ENCODE results near the gene LRRIQ3.

Gene LRRIQ3

DNA sequence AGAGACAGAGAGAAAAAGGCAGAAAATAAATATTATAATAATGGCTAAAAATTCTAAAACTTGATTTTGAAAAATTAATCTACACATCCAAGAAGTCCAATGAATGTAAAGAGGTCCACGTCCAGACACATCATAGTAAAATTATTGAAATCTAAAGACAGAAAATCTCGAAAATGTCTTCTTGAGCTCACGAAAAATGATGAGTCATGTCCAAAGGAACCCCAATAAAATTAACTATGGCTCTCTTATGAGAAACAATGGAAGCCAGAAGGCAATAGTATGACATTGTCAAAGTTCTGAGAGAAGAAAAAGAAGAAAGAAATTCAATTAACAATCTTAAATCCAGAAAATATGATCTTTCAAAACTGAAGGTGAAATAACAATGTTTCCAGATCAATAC is 84.6 kb downstream of the LRRIQ3 start:
- no peak for DNase-seq (ENCODE audit: low read depth in 3 of 3, low spot score in 1 of 3)

DNA sequence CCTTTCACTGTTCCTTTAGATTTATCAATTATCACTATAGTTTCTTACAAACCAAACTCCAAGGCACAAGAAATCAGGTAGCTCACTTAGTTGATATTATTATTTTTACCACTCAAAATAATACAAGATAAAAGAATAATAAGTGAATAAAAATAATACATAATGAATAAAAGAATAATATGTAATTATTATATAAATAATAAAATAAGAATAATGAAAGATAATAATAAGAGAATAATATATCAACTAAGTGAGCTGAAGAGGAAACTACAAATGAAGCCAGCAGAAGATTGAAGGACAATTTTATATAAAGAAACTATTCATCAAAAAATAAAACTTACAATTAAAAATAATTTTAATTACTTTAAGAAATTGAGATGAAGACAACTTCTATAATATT is 90.6 kb downstream of the LRRIQ3 start:
- DNase-seq (ENCODE audit: low read depth in 3 of 3, low spot score in 1 of 3): no peak

DNA sequence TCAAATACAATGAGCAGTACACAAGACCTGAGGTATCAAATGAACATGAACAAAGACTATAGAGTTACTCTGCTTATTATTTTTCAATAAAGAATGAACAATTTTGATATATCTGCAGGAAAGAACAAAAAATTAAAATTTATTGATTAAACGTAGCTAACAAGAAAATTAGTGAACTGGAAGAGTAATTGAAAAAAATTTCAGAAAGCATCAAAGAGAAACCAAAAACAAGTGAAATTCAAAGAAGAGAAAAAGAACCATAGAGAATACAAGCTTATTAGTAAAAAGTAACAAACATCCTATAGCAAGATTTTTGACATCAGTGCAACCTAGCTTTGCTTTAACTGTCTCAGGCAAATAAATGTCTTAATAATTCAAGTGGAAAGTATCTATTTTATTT is 106.6 kb downstream of the LRRIQ3 start:
- DNase-seq (ENCODE audit: low read depth in 3 of 3, low spot score in 1 of 3): no peak

DNA sequence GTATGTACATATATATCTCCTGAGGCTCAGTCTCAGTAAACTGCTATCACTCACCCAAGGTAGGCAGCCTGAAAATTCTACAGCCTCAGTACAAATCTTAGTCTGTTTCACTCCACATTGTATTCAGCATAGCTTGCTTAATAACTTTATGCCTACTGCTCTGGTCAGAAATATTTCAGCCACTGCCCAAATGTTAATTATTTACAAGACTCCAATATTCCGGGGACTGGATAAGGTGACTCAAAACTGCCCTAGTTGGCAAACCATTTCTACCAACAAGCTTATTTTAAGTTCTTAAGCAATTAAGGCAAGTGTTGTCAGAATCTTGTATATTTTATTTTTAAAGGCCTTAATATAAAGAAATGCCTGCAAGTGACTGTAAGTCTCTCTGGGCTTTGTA is 114.8 kb downstream of the LRRIQ3 start:
- DNase-seq (ENCODE audit: low read depth in 3 of 3, low spot score in 1 of 3): no peak

DNA sequence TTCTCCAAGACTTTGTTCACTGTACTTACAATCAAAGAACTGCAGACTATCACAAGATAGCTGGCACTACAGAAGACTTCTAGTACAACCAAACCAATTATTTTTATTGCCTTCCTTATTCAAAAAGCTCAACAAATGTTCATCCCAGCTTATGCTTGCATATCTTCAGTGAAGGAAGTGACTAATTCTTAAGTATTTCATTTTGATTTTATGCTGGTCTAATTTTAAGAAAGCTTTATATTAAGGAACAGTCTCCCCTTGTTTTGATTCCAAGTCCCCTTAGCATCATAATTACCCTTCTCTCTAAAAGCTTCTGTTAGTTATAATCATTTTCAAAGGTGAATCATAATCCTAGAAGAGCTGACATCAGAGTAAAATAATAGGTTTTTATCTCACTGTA is 132.9 kb downstream of the LRRIQ3 start:
- DNase-seq (ENCODE audit: low read depth in 3 of 3, low spot score in 1 of 3): no peak

DNA sequence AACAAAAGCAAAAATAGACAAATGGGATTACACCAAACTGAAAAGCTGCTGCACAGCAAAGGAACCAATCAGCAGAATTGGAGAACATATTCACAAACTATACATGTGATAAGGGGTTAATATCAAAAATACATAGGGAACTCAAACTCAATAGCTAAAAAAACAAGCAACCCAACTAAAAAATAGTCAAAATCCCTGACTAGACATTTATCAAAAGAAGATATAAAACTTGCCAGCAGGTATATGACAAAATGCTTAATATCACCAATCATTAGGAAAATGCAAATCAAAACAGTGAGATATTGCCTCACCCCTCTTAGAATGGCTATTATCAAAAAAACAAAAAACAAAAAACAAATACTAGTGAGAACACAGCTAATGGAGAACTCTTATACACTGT is 140.3 kb downstream of the LRRIQ3 start:
- no peak for DNase-seq (ENCODE audit: low read depth in 3 of 3, low spot score in 1 of 3)

DNA sequence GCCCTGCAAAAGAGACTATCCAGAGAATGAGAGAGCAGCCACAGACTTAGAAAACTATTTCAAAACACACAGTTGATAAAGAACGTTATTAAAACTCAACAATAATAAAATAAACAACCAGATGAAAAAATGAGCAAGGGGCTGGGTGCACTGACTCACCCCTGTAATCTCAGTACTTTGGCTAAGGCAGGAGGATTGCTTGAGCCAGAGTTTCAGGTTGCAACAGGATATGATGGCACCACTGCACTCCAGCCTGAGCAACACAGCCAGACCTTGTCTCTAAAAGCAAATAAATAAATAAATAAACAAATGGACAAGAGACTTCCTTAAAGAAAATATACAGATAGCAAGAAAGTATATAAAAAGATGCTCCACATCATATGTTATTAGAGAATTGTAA is 144.6 kb downstream of the LRRIQ3 start:
- no peak for DNase-seq (ENCODE audit: low read depth in 3 of 3, low spot score in 1 of 3)

DNA sequence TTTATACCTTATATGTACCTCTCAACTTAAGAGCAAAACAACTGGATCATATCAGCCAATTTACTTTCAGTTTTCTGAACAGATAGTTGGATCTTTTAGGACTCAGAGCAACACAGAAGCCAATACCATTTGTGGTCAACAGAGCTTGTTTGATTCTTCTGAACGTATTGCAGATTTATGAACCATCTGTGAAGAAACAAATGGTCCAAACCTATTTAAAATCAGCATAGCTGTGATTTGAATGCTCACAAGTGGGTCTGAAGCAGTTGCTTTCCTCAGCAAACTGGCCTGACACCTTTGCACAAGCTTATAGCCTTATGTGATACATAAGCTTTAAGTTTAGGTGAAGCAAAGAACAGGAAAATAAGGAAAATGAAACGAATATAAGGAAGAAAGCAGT is 147.6 kb downstream of the LRRIQ3 start:
- DNase-seq (ENCODE audit: low read depth in 3 of 3, low spot score in 1 of 3): no peak

DNA sequence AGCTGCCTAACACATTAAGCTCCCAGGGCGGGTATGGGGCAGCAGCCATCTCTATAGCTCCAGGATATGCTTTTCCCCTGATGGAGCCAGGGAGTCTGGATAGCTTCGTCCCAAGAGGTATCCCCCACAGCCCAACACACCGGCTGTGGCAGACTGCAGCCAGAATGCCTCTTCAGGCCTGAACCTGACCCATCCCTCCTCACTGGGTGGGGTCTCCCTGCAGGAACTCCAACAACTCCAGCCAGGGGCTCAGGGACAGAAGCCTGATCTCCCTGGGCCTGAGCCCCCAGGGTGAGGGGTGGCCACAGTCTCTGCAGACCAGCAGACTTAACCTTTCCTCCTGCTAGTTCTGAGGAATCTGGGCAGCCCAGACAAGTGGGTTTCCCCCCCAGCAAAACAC is 159.9 kb downstream of the LRRIQ3 start:
- no peak for DNase-seq (ENCODE audit: low read depth in 3 of 3, low spot score in 1 of 3)

DNA sequence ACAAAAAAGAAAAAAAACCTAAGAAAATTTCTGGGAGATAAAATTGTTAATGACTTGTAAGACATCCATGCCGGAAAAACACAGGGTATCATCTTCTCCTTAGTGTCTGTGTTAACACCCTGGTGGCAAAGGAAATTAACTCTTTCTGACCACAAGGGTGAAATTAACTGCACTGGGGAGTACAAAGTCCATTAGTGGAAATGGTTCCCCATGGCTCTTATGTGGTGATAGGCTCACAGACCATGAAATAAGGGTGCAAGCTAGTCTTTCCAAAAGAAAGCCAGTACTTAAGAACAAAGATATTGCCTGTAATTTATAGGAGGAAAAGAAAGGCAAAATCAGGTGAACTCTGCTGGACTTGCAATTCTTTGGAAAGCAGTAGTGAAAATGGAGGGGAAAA is 185.4 kb downstream of the LRRIQ3 start:
- no peak for DNase-seq (ENCODE audit: low read depth in 3 of 3, low spot score in 1 of 3)

DNA sequence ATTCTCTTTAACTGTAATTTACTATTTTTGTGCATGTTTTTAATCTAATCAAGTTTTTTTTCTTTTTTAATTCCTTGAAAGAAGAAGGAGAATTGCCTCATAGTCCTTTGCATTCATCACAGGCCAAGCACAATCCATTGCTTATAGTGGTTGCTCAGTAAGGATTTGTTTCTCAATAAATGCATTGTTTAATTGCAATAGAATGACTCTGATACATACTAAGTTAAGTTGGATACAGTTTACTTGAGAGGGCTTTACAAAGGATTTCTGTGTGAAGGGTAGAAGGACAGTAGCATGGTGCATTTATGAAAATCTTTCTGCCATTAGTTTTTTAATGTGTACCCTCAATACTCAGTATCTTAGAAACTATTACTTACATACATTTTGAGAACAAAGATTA is 186.2 kb downstream of the LRRIQ3 start:
- no peak for DNase-seq (ENCODE audit: low read depth in 3 of 3, low spot score in 1 of 3)

DNA sequence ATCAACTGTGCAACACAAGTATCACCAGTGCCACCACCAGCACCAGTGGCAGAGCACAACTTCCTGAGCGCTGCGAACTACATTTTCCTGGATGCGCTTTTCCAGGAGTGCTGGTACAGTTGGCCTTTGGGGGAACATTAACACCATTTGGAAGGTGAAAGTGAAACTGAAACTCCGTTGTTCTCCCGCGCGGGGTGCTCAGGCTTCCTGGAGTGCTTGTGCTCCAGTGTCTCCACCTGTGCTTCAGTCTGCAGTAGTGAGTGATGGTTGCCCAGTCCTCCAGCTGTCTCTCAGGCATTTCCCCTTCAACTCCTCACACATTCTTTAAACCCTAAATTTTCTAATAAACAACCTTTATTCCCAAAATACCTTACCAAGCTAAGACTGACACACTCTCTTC is 187.8 kb downstream of the LRRIQ3 start:
- no peak for DNase-seq (ENCODE audit: low read depth in 3 of 3, low spot score in 1 of 3)

DNA sequence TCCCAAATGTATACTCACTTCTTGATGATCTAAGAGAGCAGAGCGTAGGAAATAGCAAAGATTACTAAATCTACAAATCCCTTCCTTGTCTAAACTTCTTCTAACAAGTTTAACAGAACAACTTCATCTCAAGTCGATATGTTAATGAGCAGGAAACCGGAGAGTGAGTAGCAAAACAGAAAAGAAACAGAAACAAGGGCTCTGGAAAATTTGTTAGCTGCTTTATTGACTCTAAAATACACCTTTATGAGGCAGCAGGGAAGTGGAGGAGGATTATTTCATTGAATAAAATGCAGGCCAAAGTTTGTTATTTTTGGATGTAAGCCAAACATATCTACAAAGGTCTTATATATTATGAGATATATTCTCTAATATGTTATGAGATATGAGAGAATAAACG is 192.4 kb downstream of the LRRIQ3 start:
- DNase-seq (ENCODE audit: low read depth in 3 of 3, low spot score in 1 of 3): no peak

DNA sequence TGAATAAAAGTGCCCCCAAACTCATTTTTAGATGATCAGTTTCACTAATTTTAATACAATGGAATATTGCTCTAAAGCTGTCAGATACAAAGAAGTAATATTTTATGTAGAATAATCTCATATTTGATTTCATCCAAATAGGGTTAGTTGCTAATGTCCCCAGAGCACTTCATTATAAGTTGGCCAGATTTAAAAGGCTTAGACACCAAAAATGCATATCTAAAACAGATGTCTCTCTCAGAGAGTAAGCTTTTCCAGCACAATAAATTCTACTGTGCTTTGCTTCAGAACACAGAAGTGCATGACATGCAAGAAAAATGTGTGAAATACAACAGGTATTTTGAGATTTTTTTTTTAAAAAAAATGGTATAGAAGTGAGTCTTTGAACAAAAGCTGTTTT is 194.2 kb downstream of the LRRIQ3 start:
- DNase-seq (ENCODE audit: low read depth in 3 of 3, low spot score in 1 of 3): no peak

DNA sequence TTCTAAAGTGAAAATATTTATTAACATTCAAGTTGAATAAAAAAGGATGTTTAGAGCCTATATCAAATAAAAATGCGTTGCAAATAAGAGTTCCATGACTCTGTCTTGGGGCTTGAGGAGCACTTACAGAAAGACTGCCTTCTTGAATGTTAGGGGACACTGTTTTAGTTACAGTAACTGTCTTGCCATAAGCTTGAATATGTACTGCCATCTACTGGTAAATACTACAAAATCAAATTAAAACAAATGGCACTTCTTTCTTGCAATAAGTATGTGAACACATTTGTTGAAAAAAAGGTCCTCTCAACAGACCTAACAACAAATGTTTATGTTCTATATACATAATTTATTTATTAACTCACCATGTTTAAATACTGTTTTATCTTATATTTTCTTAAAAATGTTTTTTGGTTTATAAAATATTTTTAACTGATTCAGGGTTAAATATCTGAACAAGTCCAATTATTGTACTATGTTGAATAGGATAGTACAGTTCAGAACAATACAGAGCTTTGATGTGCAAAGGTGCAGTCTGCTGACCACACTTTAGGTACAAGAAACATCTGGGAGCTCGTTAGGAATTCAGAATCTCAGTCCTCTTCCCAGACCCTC is 199.5 kb downstream of the LRRIQ3 start:
- no peak for DNase-seq (ENCODE audit: low read depth in 3 of 3, low spot score in 1 of 3)

DNA sequence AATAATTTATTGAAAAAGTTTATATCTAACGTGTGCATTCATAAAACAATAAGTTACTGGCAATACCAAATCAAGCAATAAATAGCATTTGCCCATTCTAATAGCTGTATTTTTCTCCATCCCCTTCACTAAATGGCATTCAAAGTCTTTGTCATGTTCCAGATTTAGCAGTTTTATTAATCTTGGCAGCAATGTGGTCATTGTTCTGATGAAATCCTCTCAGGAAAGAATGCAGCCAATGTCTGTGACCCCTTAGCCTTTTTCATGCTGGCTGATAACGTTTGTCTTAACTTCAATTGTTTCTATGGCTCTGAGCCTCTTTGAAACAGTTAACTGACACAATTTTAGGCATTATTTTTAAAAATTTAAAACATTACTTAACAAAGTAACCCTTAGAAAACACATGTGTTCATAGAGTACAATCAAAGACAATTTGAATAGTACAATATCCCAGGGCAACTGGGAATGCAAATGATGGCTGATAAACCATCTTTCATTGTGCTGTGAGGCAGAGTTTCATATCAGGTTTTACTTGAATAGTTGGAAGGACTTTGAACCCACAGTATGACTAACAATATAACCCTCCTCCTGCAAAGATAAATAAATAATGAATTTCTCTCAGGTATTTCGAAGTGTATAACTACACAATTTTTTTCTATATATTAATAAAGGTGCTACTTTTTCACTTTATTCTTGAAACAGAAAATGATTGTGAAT is 217.5 kb downstream of the LRRIQ3 start:
- no peak for DNase-seq (ENCODE audit: low read depth in 3 of 3, low spot score in 1 of 3)

DNA sequence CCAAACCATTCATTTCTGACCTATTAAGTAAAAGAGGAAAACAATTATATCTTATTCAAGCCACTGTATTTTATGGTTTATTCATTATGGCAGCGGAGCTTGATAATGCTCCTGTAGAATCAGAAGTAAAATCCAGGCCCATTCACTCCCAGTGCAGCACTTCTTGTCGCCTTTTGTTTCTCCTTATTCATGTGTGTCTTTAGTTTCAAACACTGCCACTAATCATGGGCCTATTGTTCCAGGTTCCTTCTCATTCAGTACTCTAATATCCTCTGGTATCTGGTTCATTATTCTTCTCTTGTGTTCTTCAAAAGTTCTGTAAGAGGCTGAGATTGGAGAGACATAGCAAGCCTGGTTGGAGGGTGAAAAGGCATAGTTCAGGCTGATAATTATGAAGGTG is 218.3 kb downstream of the LRRIQ3 start:
- no peak for DNase-seq (ENCODE audit: low read depth in 3 of 3, low spot score in 1 of 3)

DNA sequence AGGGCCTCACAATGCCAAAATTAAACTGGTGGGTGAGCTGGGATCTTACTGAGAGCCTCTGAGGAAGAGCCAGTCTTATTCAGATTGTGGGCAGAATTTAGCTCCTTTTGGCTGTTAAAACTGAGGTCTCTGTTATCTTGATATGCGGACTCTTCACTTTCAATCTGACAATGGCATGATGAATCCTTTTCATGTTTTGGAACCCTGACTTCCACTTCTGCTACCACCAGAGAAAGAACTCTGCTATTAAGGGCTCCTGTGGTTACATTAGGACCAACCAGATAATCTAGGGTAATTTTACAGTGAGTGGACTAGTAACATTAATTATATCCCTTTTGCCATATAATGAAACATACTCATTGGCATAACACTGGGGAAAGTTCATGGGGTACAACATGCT is 219.0 kb downstream of the LRRIQ3 start:
- DNase-seq (ENCODE audit: low read depth in 3 of 3, low spot score in 1 of 3): no peak

Data from stimulated activated CD4-positive, alpha-beta T cell treated with anti-CD3 and anti-CD28 coated beads, TNF-alpha, amount 100 ng/mL, for 1 hour (primary cell).